CD14-positive monocyte (primary cell): ENCODE results near the gene TTC39B. TPM values are rescaled to one million over a fixed set of nuclear protein-coding genes. Genes with fewer than 3 reads are reported as not detected.
A peak's percentile ranks its signal among the peaks of the same experiment; 100 is the strongest.

ENCODE experiments used
- DNase-seq, 3 donors: peaks; one replicate each; pipeline ENCODE4 v3.0.0-alpha.2; 2011 to 2022
- H2AFZ ChIP-seq: 2 replicates; pipeline ENCODE4 v1.6.0; 2012; ENCODE audit warnings: mild to moderate bottlenecking, low read depth, low read length, inconsistent platforms; ENCODE audit not compliant: insufficient read depth, poor library complexity, severe bottlenecking
- H3K27ac ChIP-seq, 2 donors: 1 replicate in 1 of 2; 2 replicates in 1 of 2; pipeline ENCODE4 v1.5.1; 2012 to 2013; ENCODE audit warnings: low read length in 2 of 2, control low read depth in 1 of 2, inconsistent platforms in 1 of 2, low read depth in 1 of 2, mild to moderate bottlenecking in 1 of 2
- H3K27me3 ChIP-seq, 2 donors: one replicate each; pipeline versions ENCODE4 v1.6.0 to v1.6.1; 2011 to 2013; ENCODE audit warnings: low read length in 2 of 2; ENCODE audit not compliant: control insufficient read depth in 2 of 2, insufficient read depth in 2 of 2
- H3K36me3 ChIP-seq, 2 donors: replicated peaks in 1 of 2; 1 replicate in 1 of 2; 2 replicates in 1 of 2; pipeline versions ENCODE4 v1.5.1 to v1.6.1; 2012 to 2013; ENCODE audit warnings: low read length in 2 of 2, control low read depth in 1 of 2, inconsistent platforms in 1 of 2, mild to moderate bottlenecking in 1 of 2; ENCODE audit not compliant: insufficient read depth in 2 of 2, control insufficient read depth in 1 of 2
- H3K4me1 ChIP-seq, 2 donors: 1 replicate in 1 of 2; 2 replicates in 1 of 2; pipeline versions ENCODE4 v1.5.1 to v1.6.1; 2012 to 2013; ENCODE audit warnings: low read length in 2 of 2, control low read depth in 1 of 2, inconsistent platforms in 1 of 2, mild to moderate bottlenecking in 1 of 2, moderate library complexity in 1 of 2; ENCODE audit not compliant: insufficient read depth in 2 of 2, control insufficient read depth in 1 of 2
- H3K4me2 ChIP-seq: replicated peaks from 2 replicates; pipeline ENCODE3; 2012; ENCODE audit warnings: low read length, moderate library complexity, mild to moderate bottlenecking; ENCODE audit not compliant: poor library complexity, severe bottlenecking; ENCODE audit errors: extremely low read depth
- H3K4me3 ChIP-seq, 3 experiments: fragments of 200-600 bp in 1 of 3; sonication (generic) in 1 of 3; replicated peaks in 1 of 3; 1 replicate in 2 of 3; 2 replicates in 1 of 3; pipeline ENCODE4 v1.5.1; 2011 to 2013; ENCODE audit warnings: low read length in 3 of 3, mild to moderate bottlenecking in 3 of 3, control low read depth in 2 of 3, low read depth in 2 of 3, inconsistent platforms in 1 of 3, moderate library complexity in 1 of 3
- H3K79me2 ChIP-seq: 2 replicates; pipeline ENCODE4 v1.6.0; 2012; ENCODE audit warnings: mild to moderate bottlenecking, control low read depth, inconsistent platforms, low read length, moderate library complexity; ENCODE audit not compliant: insufficient read depth
- H3K9ac ChIP-seq: 2 replicates; pipeline ENCODE4 v1.6.0; 2017; ENCODE audit warnings: low read length, mild to moderate bottlenecking; ENCODE audit not compliant: insufficient read depth, poor library complexity, severe bottlenecking
- H3K9me3 ChIP-seq, 2 donors: replicated peaks in 1 of 2; 1 replicate in 1 of 2; 2 replicates in 1 of 2; pipeline versions ENCODE4 v1.5.1 to v1.6.1; 2012 to 2013; ENCODE audit warnings: low read length in 2 of 2, control low read depth in 1 of 2; ENCODE audit not compliant: control insufficient read depth in 1 of 2, insufficient read depth in 1 of 2
- H4K20me1 ChIP-seq: 2 replicates; pipeline ENCODE4 v1.6.0; 2012; ENCODE audit warnings: mild to moderate bottlenecking, low read length, control low read depth, moderate library complexity; ENCODE audit not compliant: insufficient read depth
- H3K27ac Mint-ChIP-seq, 7 donors: one replicate each; pipeline ENCODE4 v1.8.0; 2020; ENCODE audit warnings: mild to moderate bottlenecking in 7 of 7, mixed read lengths in 7 of 7, moderate library complexity in 6 of 7, inconsistent platforms in 2 of 7
- H3K27me3 Mint-ChIP-seq, 3 donors: one replicate each; pipeline ENCODE4 v1.8.0; 2021 to 2022; ENCODE audit warnings: low read depth in 3 of 3, mild to moderate bottlenecking in 3 of 3, mixed read lengths in 3 of 3, moderate library complexity in 3 of 3, inconsistent platforms in 1 of 3
- H3K36me3 Mint-ChIP-seq, 2 donors: one replicate each; pipeline ENCODE4 v1.8.0; 2020; ENCODE audit warnings: mixed read lengths in 2 of 2, inconsistent platforms in 1 of 2, mild to moderate bottlenecking in 1 of 2
- H3K4me1 Mint-ChIP-seq: one replicate; pipeline ENCODE4 v1.8.0; 2020; ENCODE audit warnings: mild to moderate bottlenecking, mixed read lengths
- H3K4me3 Mint-ChIP-seq, 2 donors: one replicate each; pipeline ENCODE4 v1.8.0; 2020; ENCODE audit warnings: mild to moderate bottlenecking in 2 of 2, mixed read lengths in 2 of 2, moderate library complexity in 1 of 2
- H3K9me3 Mint-ChIP-seq, 7 donors: one replicate each; pipeline ENCODE4 v1.8.0; 2020 to 2022; ENCODE audit warnings: mixed read lengths in 7 of 7, mild to moderate bottlenecking in 6 of 7, moderate library complexity in 6 of 7, inconsistent platforms in 2 of 7
- CTCF ChIP-seq: fragments of 200-600 bp; IDR thresholded peaks from one replicate; pipeline ENCODE4 v1.8.0; 2022; ENCODE audit warnings: antibody characterized with exemption, mild to moderate bottlenecking
- intact Hi-C, 2 donors: fragments of 100-400 bp; cut with micrococcal nuclease; formaldehyde crosslinking; loops; one replicate each; pipeline versions ENCODE4 v1.15.0 to v1.15.1; 2023
- polyA plus RNA-seq, 3 donors: library from polyadenylated mRNA; depleted of rRNA in 1 of 3; unstranded in 2 of 3; stranded (reverse) in 1 of 3; fragments of 300-500 nt in 2 of 3; fragments of >200 nt in 1 of 3; fragmentation: Illumina TruSeq in 2 of 3; gene quantifications; 1 replicate in 2 of 3; 2 replicates in 1 of 3; pipeline ENCODE4 v1.2.3, GENCODE V29; 2012 to 2021

The TTC39B gene
- polyA plus RNA-seq, 3 donors = 0.87 to 5.3 (median 3.1) TPM

GRCh38 chr9:15248081-15248480 lies 58.9 kb downstream of the TTC39B start:
- Histone ChIP-seq H3K4me2 (no peak overlapping the region), H3K27me3 (no peaks in the 10 kb centered on the region), H2AFZ (no peak overlapping the region), H4K20me1 (no peaks in the 10 kb centered on the region), H3K4me3 (no peak overlapping the region), H3K36me3 (no peaks in the 10 kb centered on the region), H3K9ac (no peak overlapping the region), H3K9me3 (no peaks in the 10 kb centered on the region), H3K79me2 (no peaks in the 10 kb centered on the region), H3K27ac (no peak overlapping the region), H3K4me1 (no peaks in the 10 kb centered on the region)
- DNase-seq = no peak
- peaks cover 7% of the 10 kb centered on the region for H3K4me1 Mint-ChIP-seq
- peaks cover 0 to 1% (median 0%) of the 10 kb centered on the region in 7 donors for H3K9me3 Mint-ChIP-seq
- H3K36me3 Mint-ChIP-seq = no peaks in the 10 kb centered on the region
- no peak overlapping the region for H3K4me3 Mint-ChIP-seq
- intact Hi-C loops = no loop called here
- H3K27ac Mint-ChIP-seq = no peak overlapping the region
- H3K27me3 Mint-ChIP-seq = peaks cover 0 to 1% (median 0%) of the 10 kb centered on the region in 3 donors
- no peak for TF ChIP-seq CTCF

GRCh38 chr9:15246708-15247107 lies 60.3 kb downstream of the TTC39B start:
- Histone ChIP-seq H3K4me3 (no peak overlapping the region), H3K4me1 (no peaks in the 10 kb centered on the region), H3K79me2 (no peaks in the 10 kb centered on the region), H3K36me3 (no peaks in the 10 kb centered on the region), H3K9me3 (no peaks in the 10 kb centered on the region), H2AFZ (no peak overlapping the region), H4K20me1 (no peaks in the 10 kb centered on the region), H3K27me3 (no peaks in the 10 kb centered on the region), H3K9ac (no peak overlapping the region), H3K27ac (no peak overlapping the region), H3K4me2 (no peak overlapping the region)
- Mint-ChIP-seq H3K4me3 (no peak overlapping the region), H3K27me3 (peaks cover 0 to 1% (median 0%) of the 10 kb centered on the region in 3 donors), H3K36me3 (no peaks in the 10 kb centered on the region), H3K9me3 (peaks cover 0 to 3% (median 0%) of the 10 kb centered on the region in 7 donors), H3K27ac (peak overlapping the region in 1 of 7 donors; percentile 33), H3K4me1 (peaks cover 7% of the 10 kb centered on the region)
- intact Hi-C loops = no loop called here
- no peak for DNase-seq
- TF ChIP-seq CTCF = no peak
